ENCODE data around the gene TRAM2.

DNA sequence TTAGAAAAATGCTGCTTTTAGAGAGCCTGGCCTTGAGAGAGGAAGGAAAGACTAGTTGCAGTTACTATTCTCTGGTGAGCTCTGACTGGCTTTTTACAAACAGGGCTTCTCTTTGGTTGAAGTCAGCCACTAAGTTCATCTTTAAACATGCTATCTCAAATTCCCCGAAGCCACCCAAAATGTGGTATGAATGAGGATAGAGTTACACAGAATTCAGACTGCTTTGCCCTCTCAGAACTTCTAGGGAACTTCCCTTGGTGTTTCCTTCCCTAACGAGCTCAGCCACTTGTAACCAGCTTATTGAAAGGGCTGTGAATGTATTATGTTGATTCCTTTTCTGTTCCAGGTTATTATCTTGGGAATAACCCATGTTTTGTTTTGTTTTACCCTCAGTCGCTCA, 83.2 kb downstream of the TRAM2 start:
- TF ChIP-seq GATA2 (IDR thresholded peaks at IDR 0.05; ENCODE audit: low read depth, low read length): no peak
- no peak for TF ChIP-seq GATA3 (IDR thresholded peaks at IDR 0.05; ENCODE audit: low read depth, low read length)

All from SH-SY5Y (cell line).